ENCODE measurements around the gene OSBPL2.

Gene OSBPL2

DNA sequence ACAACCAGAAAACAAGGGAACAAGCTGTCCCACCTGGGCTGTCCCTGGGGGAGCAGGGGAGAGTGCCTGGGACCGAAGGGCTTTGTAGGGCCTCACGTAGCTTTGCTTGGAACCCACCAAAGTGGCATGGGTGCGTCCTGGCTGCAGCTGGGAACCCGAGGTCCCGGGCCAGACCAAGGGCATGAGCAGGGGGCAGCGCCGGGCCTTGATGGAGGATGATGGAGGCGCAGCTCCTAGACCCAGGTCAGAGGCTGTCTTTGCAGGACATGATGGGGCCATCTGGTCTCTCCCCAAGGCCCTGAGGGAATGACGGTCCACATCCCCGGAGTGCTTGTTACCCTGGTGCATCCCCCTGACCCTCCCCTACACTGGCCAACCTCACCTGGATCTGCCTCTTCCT, 7.6 kb upstream of the OSBPL2 start:
- no peak overlapping the region for H3K4ac ChIP-seq (ENCODE audit: low read depth, low read length)
- no peak overlapping the region for H3K9ac ChIP-seq (ENCODE audit: low read length)
- no peak overlapping the region for H4K8ac ChIP-seq (ENCODE audit: low read depth, low read length)
- no peaks in the 10 kb centered on the region for H3K36me3 ChIP-seq (ENCODE audit: control insufficient read depth, insufficient read depth, low read length)
- no peak overlapping the region for H3K4me3 ChIP-seq (ENCODE audit: low read length)
- no peak overlapping the region for H2AK5ac ChIP-seq (ENCODE audit: low read length)
- no peak overlapping the region for H3K27ac ChIP-seq (ENCODE audit: low read depth, low read length)
- no peak overlapping the region for H4K5ac ChIP-seq (ENCODE audit: low read length)
- WGBS (ENCODE audit: extremely low coverage, insufficient coverage, low lambda C conversion rate) = no CpG with 5 or more reads among the region's 10 CpGs
- H3K79me2 ChIP-seq (ENCODE audit: control insufficient read depth, insufficient read depth, low read length) = no peaks in the 10 kb centered on the region
- H3K27me3 ChIP-seq (ENCODE audit: insufficient read depth, low read length, poor library complexity) = no peaks in the 10 kb centered on the region
- no peaks in the 10 kb centered on the region for H3K4me1 ChIP-seq (ENCODE audit: control insufficient read depth, low read depth, low read length)
- no peak overlapping the region for H3K4me2 ChIP-seq (ENCODE audit: low read length)
- no peak overlapping the region for H3K56ac ChIP-seq (ENCODE audit: low read length)
- no peak overlapping the region for H2BK15ac ChIP-seq (replicated peaks; ENCODE audit: low read depth)
- H3K23ac ChIP-seq (ENCODE audit: low read length) = no peak overlapping the region
- DNase-seq = no peak
- no peak overlapping the region for H2BK120ac ChIP-seq (ENCODE audit: low read depth, low read length)
- H3K79me1 ChIP-seq (ENCODE audit: low read length) = no peaks in the 10 kb centered on the region
- H3K18ac ChIP-seq (ENCODE audit: low read length) = no peak overlapping the region
- H2BK5ac ChIP-seq (ENCODE audit: low read length) = no peak overlapping the region

DNA sequence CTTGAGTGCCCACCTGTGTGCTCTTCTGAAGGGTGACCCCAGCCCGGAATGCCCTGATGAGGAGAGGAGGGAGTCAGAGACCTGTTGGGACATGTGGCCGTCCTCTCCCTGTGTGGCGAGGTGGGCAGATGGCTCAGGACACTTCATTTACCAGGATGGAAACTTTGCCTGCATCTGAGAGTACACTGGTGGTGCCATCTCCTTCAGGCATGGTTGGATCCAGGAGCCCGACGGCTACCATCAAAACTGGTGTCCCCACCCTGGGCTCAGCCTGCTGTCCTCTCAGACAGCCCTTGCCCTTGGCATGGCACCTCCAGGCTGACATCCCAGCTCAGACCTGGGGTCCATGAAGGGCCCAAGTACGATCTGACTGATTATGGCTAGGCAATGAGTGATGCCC, 7.0 kb upstream of the OSBPL2 start:
- Histone ChIP-seq H4K8ac (ENCODE audit: low read depth, low read length) (no peak overlapping the region), H3K4ac (ENCODE audit: low read depth, low read length) (no peak overlapping the region)
- no CpG with 5 or more reads among the region's 6 CpGs for WGBS (ENCODE audit: extremely low coverage, insufficient coverage, low lambda C conversion rate)

DNA sequence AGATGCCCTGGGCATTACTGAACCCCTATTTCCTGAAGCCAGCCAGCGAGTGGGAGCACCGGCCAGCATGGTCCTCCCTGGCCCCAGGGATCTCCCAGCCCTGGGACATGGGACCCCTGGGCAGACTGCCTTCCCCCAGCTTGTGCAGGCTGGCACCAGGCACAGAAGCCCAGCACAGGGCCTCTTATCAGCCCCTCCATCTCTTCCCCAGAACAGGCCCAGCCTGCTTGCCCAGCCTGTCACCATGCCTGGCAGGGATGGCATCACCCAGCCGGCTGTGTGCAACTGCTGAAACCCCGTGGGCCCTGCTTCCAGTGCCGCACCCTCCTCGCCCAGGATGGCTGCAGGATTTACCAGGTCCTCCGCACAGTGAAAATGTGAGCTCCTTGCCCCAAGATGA, 6.1 kb upstream of the OSBPL2 start:
- no peak overlapping the region for H2BK120ac ChIP-seq (ENCODE audit: low read depth, low read length)
- no peak overlapping the region for H4K5ac ChIP-seq (ENCODE audit: low read length)
- no peak overlapping the region for H3K27ac ChIP-seq (ENCODE audit: low read depth, low read length)
- H3K18ac ChIP-seq (ENCODE audit: low read length) = no peak overlapping the region
- no peak overlapping the region for H2AK5ac ChIP-seq (ENCODE audit: low read length)
- no peak overlapping the region for H3K56ac ChIP-seq (ENCODE audit: low read length)
- DNase-seq = no peak
- no peak overlapping the region for H3K9ac ChIP-seq (ENCODE audit: low read length)
- H2BK5ac ChIP-seq (ENCODE audit: low read length) = no peak overlapping the region
- H3K79me2 ChIP-seq (ENCODE audit: control insufficient read depth, insufficient read depth, low read length) = no peaks in the 10 kb centered on the region
- H3K4ac ChIP-seq (ENCODE audit: low read depth, low read length) = no peak overlapping the region
- H3K23ac ChIP-seq (ENCODE audit: low read length) = no peak overlapping the region
- H3K4me2 ChIP-seq (ENCODE audit: low read length) = no peak overlapping the region
- no CpG with 5 or more reads among the region's 7 CpGs for WGBS (ENCODE audit: extremely low coverage, insufficient coverage, low lambda C conversion rate)
- H3K36me3 ChIP-seq (ENCODE audit: control insufficient read depth, insufficient read depth, low read length) = no peaks in the 10 kb centered on the region
- H3K4me3 ChIP-seq (ENCODE audit: low read length) = no peak overlapping the region
- no peak overlapping the region for H2BK15ac ChIP-seq (replicated peaks; ENCODE audit: low read depth)
- H3K4me1 ChIP-seq (ENCODE audit: control insufficient read depth, low read depth, low read length) = no peaks in the 10 kb centered on the region
- no peaks in the 10 kb centered on the region for H3K79me1 ChIP-seq (ENCODE audit: low read length)
- H3K27me3 ChIP-seq (ENCODE audit: insufficient read depth, low read length, poor library complexity) = no peaks in the 10 kb centered on the region
- H4K8ac ChIP-seq (ENCODE audit: low read depth, low read length) = no peak overlapping the region

More for the DNA sequence above, 7.0 kb upstream of the OSBPL2 start:
- Histone ChIP-seq H3K79me1 (ENCODE audit: low read length) (no peaks in the 10 kb centered on the region), H3K56ac (ENCODE audit: low read length) (no peak overlapping the region), H3K23ac (ENCODE audit: low read length) (no peak overlapping the region), H2BK5ac (ENCODE audit: low read length) (no peak overlapping the region), H3K9ac (ENCODE audit: low read length) (no peak overlapping the region), H3K4me2 (ENCODE audit: low read length) (no peak overlapping the region), H3K27me3 (ENCODE audit: insufficient read depth, low read length, poor library complexity) (no peaks in the 10 kb centered on the region), H3K27ac (ENCODE audit: low read depth, low read length) (no peak overlapping the region), H3K4me3 (ENCODE audit: low read length) (no peak overlapping the region), H2AK5ac (ENCODE audit: low read length) (no peak overlapping the region), H3K18ac (ENCODE audit: low read length) (no peak overlapping the region), H4K5ac (ENCODE audit: low read length) (no peak overlapping the region), H2BK120ac (ENCODE audit: low read depth, low read length) (no peak overlapping the region), H2BK15ac (replicated peaks; ENCODE audit: low read depth) (no peak overlapping the region), H3K4me1 (ENCODE audit: control insufficient read depth, low read depth, low read length) (no peaks in the 10 kb centered on the region), H3K79me2 (ENCODE audit: control insufficient read depth, insufficient read depth, low read length) (no peaks in the 10 kb centered on the region), H3K36me3 (ENCODE audit: control insufficient read depth, insufficient read depth, low read length) (no peaks in the 10 kb centered on the region)
- no peak for DNase-seq

GRCh38 chr20:62232770-62233645, 5.3 kb upstream of the OSBPL2 start:
- no peaks in the 10 kb centered on the region for H3K36me3 ChIP-seq (ENCODE audit: control insufficient read depth, insufficient read depth, low read length)
- H2AK5ac ChIP-seq (ENCODE audit: low read length) = no peak overlapping the region
- no peak overlapping the region for H3K9ac ChIP-seq (ENCODE audit: low read length)
- no CpG with 5 or more reads among the region's 18 CpGs for WGBS (ENCODE audit: extremely low coverage, insufficient coverage, low lambda C conversion rate)
- no peaks in the 10 kb centered on the region for H3K27me3 ChIP-seq (ENCODE audit: insufficient read depth, low read length, poor library complexity)
- no peak overlapping the region for H3K4me3 ChIP-seq (ENCODE audit: low read length)
- H3K79me2 ChIP-seq (ENCODE audit: control insufficient read depth, insufficient read depth, low read length) = no peaks in the 10 kb centered on the region
- no peak overlapping the region for H2BK15ac ChIP-seq (replicated peaks; ENCODE audit: low read depth)
- H3K4me1 ChIP-seq (ENCODE audit: control insufficient read depth, low read depth, low read length) = no peaks in the 10 kb centered on the region
- no peak overlapping the region for H3K18ac ChIP-seq (ENCODE audit: low read length)
- H3K56ac ChIP-seq (ENCODE audit: low read length) = no peak overlapping the region
- DNase-seq = no peak
- H3K4me2 ChIP-seq (ENCODE audit: low read length) = no peak overlapping the region
- H4K5ac ChIP-seq (ENCODE audit: low read length) = no peak overlapping the region
- no peak overlapping the region for H2BK120ac ChIP-seq (ENCODE audit: low read depth, low read length)
- no peak overlapping the region for H3K23ac ChIP-seq (ENCODE audit: low read length)
- H3K79me1 ChIP-seq (ENCODE audit: low read length) = no peaks in the 10 kb centered on the region
- no peak overlapping the region for H3K4ac ChIP-seq (ENCODE audit: low read depth, low read length)
- H3K27ac ChIP-seq (ENCODE audit: low read depth, low read length) = no peak overlapping the region
- H2BK5ac ChIP-seq (ENCODE audit: low read length) = no peak overlapping the region
- H4K8ac ChIP-seq (ENCODE audit: low read depth, low read length) = no peak overlapping the region

- H3K36me3 ChIP-seq (ENCODE audit: control insufficient read depth, insufficient read depth, low read length) = no peaks in the 10 kb centered on the region
- no peak overlapping the region for H2AK5ac ChIP-seq (ENCODE audit: low read length)
- no peak overlapping the region for H3K9ac ChIP-seq (ENCODE audit: low read length)
- no peak for DNase-seq
- no peak overlapping the region for H3K27ac ChIP-seq (ENCODE audit: low read depth, low read length)
- H2BK15ac ChIP-seq (replicated peaks; ENCODE audit: low read depth) = no peak overlapping the region
- no peak overlapping the region for H3K4ac ChIP-seq (ENCODE audit: low read depth, low read length)
- H3K23ac ChIP-seq (ENCODE audit: low read length) = no peak overlapping the region
- no peak overlapping the region for H3K4me2 ChIP-seq (ENCODE audit: low read length)
- H3K79me1 ChIP-seq (ENCODE audit: low read length) = no peaks in the 10 kb centered on the region
- H4K5ac ChIP-seq (ENCODE audit: low read length) = no peak overlapping the region
- WGBS (ENCODE audit: extremely low coverage, insufficient coverage, low lambda C conversion rate) = no CpG with 5 or more reads among the region's 4 CpGs
- H3K18ac ChIP-seq (ENCODE audit: low read length) = no peak overlapping the region
- H2BK120ac ChIP-seq (ENCODE audit: low read depth, low read length) = no peak overlapping the region
- no peaks in the 10 kb centered on the region for H3K79me2 ChIP-seq (ENCODE audit: control insufficient read depth, insufficient read depth, low read length)
- no peaks in the 10 kb centered on the region for H3K27me3 ChIP-seq (ENCODE audit: insufficient read depth, low read length, poor library complexity)
- H3K4me3 ChIP-seq (ENCODE audit: low read length) = no peak overlapping the region
- H3K56ac ChIP-seq (ENCODE audit: low read length) = no peak overlapping the region
- no peak overlapping the region for H4K8ac ChIP-seq (ENCODE audit: low read depth, low read length)
- no peak overlapping the region for H2BK5ac ChIP-seq (ENCODE audit: low read length)
- no peaks in the 10 kb centered on the region for H3K4me1 ChIP-seq (ENCODE audit: control insufficient read depth, low read depth, low read length)
These were observed 4.6 kb upstream of the OSBPL2 start for GRCh38 chr20:62233684-62234083.

GRCh38 chr20:62234339-62234738, 4.0 kb upstream of the OSBPL2 start:
- Histone ChIP-seq H4K8ac (ENCODE audit: low read depth, low read length) (no peak overlapping the region), H3K4me1 (ENCODE audit: control insufficient read depth, low read depth, low read length) (no peaks in the 10 kb centered on the region), H3K56ac (ENCODE audit: low read length) (no peak overlapping the region), H2BK5ac (ENCODE audit: low read length) (no peak overlapping the region), H3K23ac (ENCODE audit: low read length) (no peak overlapping the region), H3K79me1 (ENCODE audit: low read length) (peaks cover 2% of the 10 kb centered on the region), H3K36me3 (ENCODE audit: control insufficient read depth, insufficient read depth, low read length) (no peaks in the 10 kb centered on the region), H2BK120ac (ENCODE audit: low read depth, low read length) (no peak overlapping the region), H3K79me2 (ENCODE audit: control insufficient read depth, insufficient read depth, low read length) (peaks cover 2% of the 10 kb centered on the region), H2BK15ac (replicated peaks; ENCODE audit: low read depth) (no peak overlapping the region), H3K27me3 (ENCODE audit: insufficient read depth, low read length, poor library complexity) (no peaks in the 10 kb centered on the region), H3K4me3 (ENCODE audit: low read length) (no peak overlapping the region), H3K18ac (ENCODE audit: low read length) (no peak overlapping the region), H4K5ac (ENCODE audit: low read length) (no peak overlapping the region), H3K9ac (ENCODE audit: low read length) (no peak overlapping the region), H3K27ac (ENCODE audit: low read depth, low read length) (no peak overlapping the region), H3K4ac (ENCODE audit: low read depth, low read length) (no peak overlapping the region), H3K4me2 (ENCODE audit: low read length) (no peak overlapping the region), H2AK5ac (ENCODE audit: low read length) (no peak overlapping the region)
- WGBS (ENCODE audit: extremely low coverage, insufficient coverage, low lambda C conversion rate) = no CpG with 5 or more reads among the region's 5 CpGs
- DNase-seq = no peak
